MM.1S (cell line): ENCODE measurements around the gene SDK1.

Experiments used
- CTCF ChIP-seq: fragments of 300-600 bp; sonication (generic); IDR thresholded peaks from 2 replicates; pipeline ENCODE4 v1.5.1; 2016; ENCODE audit warnings: antibody characterized with exemption, low read length, mixed read lengths
- EZH2 ChIP-seq: fragments of 300-600 bp; sonication (generic); optimal IDR thresholded peaks from 2 replicates; pipeline ENCODE3; 2017; ENCODE audit warnings: low read depth, mild to moderate bottlenecking, antibody characterized with exemption, low read length, mixed read lengths

GRCh38 chr7:3678314-3678810 lies 377.3 kb downstream of the SDK1 start:
- TF ChIP-seq CTCF = no peak
- no peak for TF ChIP-seq EZH2
